ENCODE data around the gene RILP.
"Not testable (repeated sequence)": the region's sequence is repeated elsewhere in the genome, so short reads cannot be mapped to it uniquely, and the experiment has no call there.

Gene RILP

GRCh38 chr17:1653735-1654134, 4.1 kb upstream of the RILP start:
- no peak overlapping the region for H3K4me3 Mint-ChIP-seq
- no peaks in the 10 kb centered on the region for H3K27me3 Mint-ChIP-seq
- ATAC-seq: no peak
- no peaks in the 10 kb centered on the region for H3K9me3 Mint-ChIP-seq
- H3K36me3 Mint-ChIP-seq: peaks cover 66% of the 10 kb centered on the region
- H3K4me1 Mint-ChIP-seq: peaks cover 22% of the 10 kb centered on the region
- no peak overlapping the region for H3K27ac Mint-ChIP-seq

- not testable (repeated sequence) for H3K4me3 Mint-ChIP-seq, ATAC-seq, H3K9me3 Mint-ChIP-seq, H3K27me3 Mint-ChIP-seq
- H3K4me1 Mint-ChIP-seq: peaks cover 31% of the 10 kb centered on the region
- H3K27ac Mint-ChIP-seq: peak overlapping the region; percentile 49
- H3K36me3 Mint-ChIP-seq: peaks cover 58% of the 10 kb centered on the region
These were observed 3.1 kb upstream of the RILP start for GRCh38 chr17:1652794-1653193.

GRCh38 chr17:1651559-1651844, 1.8 kb upstream of the RILP start:
- no peak for ATAC-seq
- H3K9me3 Mint-ChIP-seq: no peaks in the 10 kb centered on the region
- no peak overlapping the region for H3K4me3 Mint-ChIP-seq
- peaks cover 41% of the 10 kb centered on the region for H3K4me1 Mint-ChIP-seq
- no peak overlapping the region for H3K27ac Mint-ChIP-seq
- H3K36me3 Mint-ChIP-seq: peaks cover 59% of the 10 kb centered on the region
- H3K27me3 Mint-ChIP-seq: no peaks in the 10 kb centered on the region

- no peaks in the 10 kb centered on the region for H3K9me3 Mint-ChIP-seq
- no peak overlapping the region for H3K27ac Mint-ChIP-seq
- no peak for ATAC-seq
- H3K36me3 Mint-ChIP-seq: peaks cover 59% of the 10 kb centered on the region
- H3K4me1 Mint-ChIP-seq: peaks cover 47% of the 10 kb centered on the region
- no peaks in the 10 kb centered on the region for H3K27me3 Mint-ChIP-seq
- H3K4me3 Mint-ChIP-seq: no peak overlapping the region
These were observed 1.3 kb upstream of the RILP start for GRCh38 chr17:1650731-1651558.

GRCh38 chr17:1648963-1649843, 463 bp downstream of the RILP start:
- peak; percentile 86 for ATAC-seq
- peaks cover 49% of the 10 kb centered on the region for H3K36me3 Mint-ChIP-seq
- peak overlapping the region; percentile 79 for H3K4me3 Mint-ChIP-seq
- no peaks in the 10 kb centered on the region for H3K27me3 Mint-ChIP-seq
- peaks cover 64% of the 10 kb centered on the region for H3K4me1 Mint-ChIP-seq
- peak overlapping the region; percentile 75 for H3K27ac Mint-ChIP-seq
- no peaks in the 10 kb centered on the region for H3K9me3 Mint-ChIP-seq

GRCh38 chr17:1648173-1648962, 1.3 kb downstream of the RILP start:
- Mint-ChIP-seq H3K4me3 (peak overlapping the region; percentile 79), H3K9me3 (no peaks in the 10 kb centered on the region), H3K36me3 (peaks cover 42% of the 10 kb centered on the region), H3K4me1 (peaks cover 69% of the 10 kb centered on the region), H3K27ac (peak overlapping the region; percentile 75), H3K27me3 (no peaks in the 10 kb centered on the region)
- no peak for ATAC-seq

GRCh38 chr17:1647802-1648171, 1.9 kb downstream of the RILP start:
- peak overlapping the region; percentile 75 for H3K27ac Mint-ChIP-seq
- no peak for ATAC-seq
- H3K4me3 Mint-ChIP-seq: peak overlapping the region; percentile 79
- H3K9me3 Mint-ChIP-seq: no peaks in the 10 kb centered on the region
- peaks cover 36% of the 10 kb centered on the region for H3K36me3 Mint-ChIP-seq
- H3K27me3 Mint-ChIP-seq: no peaks in the 10 kb centered on the region
- peaks cover 66% of the 10 kb centered on the region for H3K4me1 Mint-ChIP-seq

- Mint-ChIP-seq H3K4me3 (peak overlapping the region; percentile 13), H3K4me1 (peaks cover 63% of the 10 kb centered on the region), H3K27me3 (no peaks in the 10 kb centered on the region), H3K36me3 (peaks cover 25% of the 10 kb centered on the region), H3K27ac (peak overlapping the region; percentile 92), H3K9me3 (no peaks in the 10 kb centered on the region)
- no peak for ATAC-seq
These were observed 3.3 kb downstream of the RILP start for GRCh38 chr17:1646199-1646875.

GRCh38 chr17:1645207-1646171, 4.2 kb downstream of the RILP start, which contains the start of gene SCARF1:
TSS of gene SCARF1 (minus strand) at chr17:1645732. CDS start at chr17:1645697, 35 bp downstream.
- no peak for ATAC-seq
- H3K36me3 Mint-ChIP-seq: peaks cover 17% of the 10 kb centered on the region
- peaks cover 61% of the 10 kb centered on the region for H3K4me1 Mint-ChIP-seq
- H3K27me3 Mint-ChIP-seq: no peaks in the 10 kb centered on the region
- H3K27ac Mint-ChIP-seq: peak within 1 kb of the TSS; percentile 92
- H3K4me3 Mint-ChIP-seq: peak within 1 kb of the TSS; percentile 86
- H3K9me3 Mint-ChIP-seq: no peaks in the 10 kb centered on the region

- peaks cover 16% of the 10 kb centered on the region for H3K36me3 Mint-ChIP-seq
These were observed 5.0 kb downstream of the RILP start for GRCh38 chr17:1644493-1645206.

GRCh38 chr17:1643999-1644492, 5.6 kb downstream of the RILP start:
- Mint-ChIP-seq H3K27ac (peak overlapping the region; percentile 92), H3K9me3 (no peaks in the 10 kb centered on the region), H3K4me3 (peak overlapping the region; percentile 86), H3K36me3 (peaks cover 16% of the 10 kb centered on the region), H3K4me1 (peaks cover 60% of the 10 kb centered on the region), H3K27me3 (no peaks in the 10 kb centered on the region)
- peak; percentile 3 for ATAC-seq

More at GRCh38 chr17:1644493-1645206, 5.0 kb downstream of the RILP start:
- Mint-ChIP-seq H3K4me1 (peaks cover 54% of the 10 kb centered on the region), H3K27ac (peak overlapping the region; percentile 92), H3K4me3 (peak overlapping the region; percentile 86), H3K27me3 (no peaks in the 10 kb centered on the region), H3K9me3 (no peaks in the 10 kb centered on the region)
- peak; percentile 51 for ATAC-seq

GRCh38 chr17:1643293-1643998, 6.2 kb downstream of the RILP start:
- H3K36me3 Mint-ChIP-seq: peaks cover 16% of the 10 kb centered on the region
- H3K4me3 Mint-ChIP-seq: no peak overlapping the region
- peak; percentile 34 for ATAC-seq
- H3K27me3 Mint-ChIP-seq: no peaks in the 10 kb centered on the region
- H3K27ac Mint-ChIP-seq: peak overlapping the region; percentile 92
- peaks cover 62% of the 10 kb centered on the region for H3K4me1 Mint-ChIP-seq
- H3K9me3 Mint-ChIP-seq: no peaks in the 10 kb centered on the region

- Mint-ChIP-seq H3K4me1 (peaks cover 41% of the 10 kb centered on the region), H3K36me3 (peaks cover 3% of the 10 kb centered on the region), H3K9me3 (no peaks in the 10 kb centered on the region), H3K4me3 (no peak overlapping the region), H3K27ac (no peak overlapping the region), H3K27me3 (no peaks in the 10 kb centered on the region)
- ATAC-seq: no peak
These were observed 8.6 kb downstream of the RILP start for GRCh38 chr17:1641065-1641403.

Measured in stimulated activated memory B cell treated with anti-CD40 and anti-IgM and Interleukin-4, amounts not matched to agents 10 μg/mL and 1 μg/mL and 100 μg/mL, for 72 hours (primary cell).